K562 (cell line): ENCODE data around the gene GASK1A. TPM values are rescaled to one million over a fixed set of nuclear protein-coding genes. Genes with fewer than 3 reads are reported as not detected.

Experiments used
- ATAC-seq: fragments of 200-7000 bp; cut with Tn5 transposase; 3 replicates; pipeline ENCODE4 v1.9.1; 2020; ENCODE audit warnings: moderate library complexity
- BruUV-seq: library from RNA; stranded (reverse); fragments of 400-500 nt; replicated peaks from 2 replicates; lab custom pipeline; 2021; lab: Mats Ljungman, UMichigan
- CTCF ChIA-PET: fragments of 300-600 bp; formaldehyde crosslinking; extraction: SDS; loops from one replicate; lab custom pipeline; 2021; ENCODE audit warnings: low intra/inter-chr PET ratio; lab: Yijun Ruan, JAX
- POLR2A ChIA-PET: fragments of 300-600, 350-650 bp; sonication (Branson Sonifier 250); formaldehyde crosslinking; extraction: SDS; loops from one replicate; lab custom pipeline; 2021; ENCODE audit warnings: antibody characterized with exemption, inconsistent platforms; lab: Yijun Ruan, JAX
- DNase-seq, 4 experiments: peaks; one replicate each; pipeline versions ENCODE4 v3.0.0 to v3.0.0-alpha.2; 2011 to 2018; ENCODE audit warnings: low spot score in 3 of 4, mixed read lengths in 3 of 4; ENCODE audit errors: extremely low read depth in 1 of 4
- FAIRE-seq: peaks from 2 replicates; lab custom pipeline; 2011; peaks lifted over from hg19 to GRCh38; lab: Jason Lieb, UNC
- H2AFZ ChIP-seq: 2 replicates; pipeline ENCODE4 v1.6.0; 2011; ENCODE audit warnings: low read depth, low read length, control low read depth, inconsistent platforms
- H3K27ac ChIP-seq: fragments of 200-600 bp; 3 replicates; pipeline ENCODE4 v1.8.0; 2011; ENCODE audit warnings: low read depth, mild to moderate bottlenecking, control low read depth, inconsistent platforms, low read length, moderate library complexity, mixed read lengths; ENCODE audit errors: extremely low read depth
- H3K27me3 ChIP-seq, 2 experiments: fragments of 300-600 bp in 1 of 2; 2 replicates in 1 of 2; 3 replicates in 1 of 2; pipeline versions ENCODE4 v1.6.0 to v1.8.0; 2011; ENCODE audit warnings: inconsistent platforms in 2 of 2, low read length in 2 of 2, mild to moderate bottlenecking in 1 of 2, mixed read lengths in 1 of 2, moderate library complexity in 1 of 2; ENCODE audit not compliant: control insufficient read depth in 2 of 2, insufficient read depth in 2 of 2
- H3K36me3 ChIP-seq: fragments of 300-600 bp; 3 replicates; pipeline ENCODE4 v1.8.0; 2011; ENCODE audit warnings: mild to moderate bottlenecking, low read length, inconsistent platforms; ENCODE audit not compliant: control insufficient read depth, insufficient read depth
- H3K4me1 ChIP-seq, 2 experiments: fragments of 200-600 bp in 1 of 2; replicated peaks in 1 of 2; 2 replicates in 1 of 2; 3 replicates in 1 of 2; pipeline versions ENCODE4 v1.5.1 to v1.8.0; 2011; ENCODE audit warnings: inconsistent platforms in 2 of 2, low read length in 2 of 2, mild to moderate bottlenecking in 1 of 2, mixed read lengths in 1 of 2, moderate library complexity in 1 of 2; ENCODE audit not compliant: control insufficient read depth in 2 of 2, insufficient read depth in 2 of 2
- H3K4me2 ChIP-seq: 2 replicates; pipeline ENCODE4 v1.6.1; 2011; ENCODE audit warnings: low read length, control low read depth, inconsistent platforms, mixed read lengths; ENCODE audit not compliant: insufficient read depth
- H3K4me3 ChIP-seq: fragments of 200-600 bp; sonication (generic), shearing (Covaris generic); 2 replicates; pipeline ENCODE4 v1.5.1; 2016; ENCODE audit warnings: control low read depth, inconsistent platforms
- H3K79me2 ChIP-seq: fragments of 200-600 bp; 3 replicates; pipeline ENCODE4 v1.8.0; 2011; ENCODE audit warnings: low read length, inconsistent platforms; ENCODE audit not compliant: control insufficient read depth, insufficient read depth
- H3K9ac ChIP-seq, 2 experiments: 2 replicates each; pipeline versions ENCODE4 v1.6.0 to v1.6.1; 2011; ENCODE audit warnings: low read depth in 2 of 2, low read length in 2 of 2, control low read depth in 1 of 2, inconsistent platforms in 1 of 2, mild to moderate bottlenecking in 1 of 2, mixed read lengths in 1 of 2; ENCODE audit not compliant: insufficient read depth in 1 of 2
- H3K9me1 ChIP-seq: one replicate; pipeline ENCODE4 v1.6.0; 2011; ENCODE audit warnings: inconsistent platforms, mild to moderate bottlenecking, low read length, moderate library complexity; ENCODE audit not compliant: control insufficient read depth, insufficient read depth
- H3K9me3 ChIP-seq: replicated peaks from 2 replicates; pipeline ENCODE4 v1.5.1; 2011; ENCODE audit warnings: low read depth, low read length, inconsistent platforms; ENCODE audit not compliant: control insufficient read depth, insufficient read depth
- H4K20me1 ChIP-seq: replicated peaks from 2 replicates; pipeline ENCODE4 v1.6.1; 2011; ENCODE audit warnings: low read length, inconsistent platforms, mixed read lengths; ENCODE audit not compliant: control insufficient read depth, insufficient read depth
- ARNT ChIP-seq, 2 experiments: fragments of 450-650 bp; IDR thresholded peaks; 2 replicates each; pipeline ENCODE4 v1.6.1; 2016; ENCODE audit warnings: mild to moderate bottlenecking in 1 of 2
- CBX3 ChIP-seq, 2 experiments: IDR thresholded peaks; 1 replicate in 1 of 2; 2 replicates in 1 of 2; pipeline ENCODE4 v1.6.1; 2012; ENCODE audit warnings: inconsistent platforms in 2 of 2, low read length in 2 of 2, borderline replicate concordance in 1 of 2, control low read depth in 1 of 2
- CXXC5 ChIP-seq: fragments of 250-450 bp; sonication (Bioruptor Pico); IDR thresholded peaks from 2 replicates; pipeline ENCODE4 v1.8.0; 2022; ENCODE audit warnings: inconsistent platforms, mild to moderate bottlenecking, moderate library complexity
- ESRRA ChIP-seq: fragments of 450-650 bp; IDR thresholded peaks from 2 replicates; pipeline ENCODE4 v1.6.1; 2014; ENCODE audit warnings: low read depth, mild to moderate bottlenecking, moderate library complexity, borderline replicate concordance
- GMEB1 ChIP-seq: fragments of 250-450 bp; sonication (Bioruptor Pico); IDR thresholded peaks from 2 replicates; pipeline ENCODE4 v1.4.0; 2020; ENCODE audit warnings: mild to moderate bottlenecking
- MIER1 ChIP-seq: fragments of 450-650 bp; IDR thresholded peaks from 2 replicates; pipeline ENCODE4 v1.6.1; 2016; ENCODE audit warnings: antibody characterized with exemption, mild to moderate bottlenecking, low read depth
- NCOR1 ChIP-seq: fragments of 450-650 bp; IDR thresholded peaks from 2 replicates; pipeline ENCODE4 v1.6.1; 2016; ENCODE audit warnings: mild to moderate bottlenecking, moderate library complexity
- REST ChIP-seq, 2 experiments: fragments of 450-650 bp; formaldehyde crosslinking in 1 of 2; IDR thresholded peaks; 2 replicates each; pipeline versions ENCODE4 v1.4.0 to v1.6.1; 2014 to 2020; ENCODE audit warnings: mild to moderate bottlenecking in 2 of 2, borderline replicate concordance in 1 of 2, low read depth in 1 of 2
- ZNF224 ChIP-seq: sonication (generic); formaldehyde crosslinking; IDR thresholded peaks from 2 replicates; pipeline ENCODE4 v1.8.0; 2022; ENCODE audit warnings: mild to moderate bottlenecking, missing genetic modification reagents
- WGBS: fragments of 100-300 bp; shearing (Covaris generic); methylation state at CpG from one replicate; pipeline ENCODE4 v1.1.6; 2016; ENCODE audit warnings: low coverage, mixed read lengths; ENCODE audit not compliant: insufficient coverage; ENCODE audit errors: missing lambda C conversion rate; 5-methylcytosine and 5-hydroxymethylcytosine counted together
- in situ Hi-C: fragments of 300-500 bp; cut with MboI; formaldehyde crosslinking; loops from 4 replicates; pipeline ENCODE4 v1.15.0; 2018; ENCODE audit warnings: inconsistent platforms, mixed read lengths
- intact Hi-C: fragments of 100-400 bp; cut with micrococcal nuclease; formaldehyde crosslinking; loops from 2 replicates; pipeline ENCODE4 v1.14.2; 2022
- polyA plus RNA-seq, 8 experiments: library from polyadenylated mRNA; depleted of rRNA in 4 of 8; stranded (reverse) in 5 of 8; unstranded in 3 of 8; fragments of >200 nt; fragmentation: Nextera tagmentation in 2 of 8; fragmentation: Illumina TruSeq in 1 of 8; extraction: Ambion mirVana in 2 of 8; extraction: Trizol in 1 of 8; gene quantifications; 2 replicates each; pipeline versions ENCODE4 v1.2.1 to v1.2.3, GENCODE V29; 2011 to 2014; ENCODE audit warnings: inconsistent platforms in 1 of 8, missing spikeins in 1 of 8
- total RNA-seq, 7 experiments: library from RNA; depleted of rRNA in 6 of 7; stranded (reverse); fragments of >200 nt in 6 of 7; fragmentation: Illumina TruSeq in 2 of 7; extraction: Trizol in 2 of 7; gene quantifications; 2 replicates each; pipeline versions ENCODE4 v1.2.1 to v1.2.3, GENCODE V29; 2011 to 2021; ENCODE audit warnings: low replicate concordance in 1 of 7

The GASK1A gene
- total and polyA plus RNA-seq, 9 of the 15 experiments (the other 6 are each of a cell fraction or from before 2014, with no cell fraction given), result 0.04 to 0.11 (median 0.05) TPM; not detected in 5

GRCh38 chr3:43043793-43044192 is 64.7 kb downstream of the GASK1A start:
- Histone ChIP-seq H3K4me1 (no peaks in the 10 kb centered on the region), H3K9ac (no peak overlapping the region), H3K27ac (no peak overlapping the region), H3K4me3 (no peak overlapping the region), H3K4me2 (no peak overlapping the region), H3K9me1 (no peaks in the 10 kb centered on the region), H3K36me3 (no peaks in the 10 kb centered on the region), H2AFZ (no peak overlapping the region), H3K9me3 (no peaks in the 10 kb centered on the region), H3K27me3 (peaks cover 0 to 16% of the 10 kb centered on the region in 2 experiments; a peak in 2 of 5 replicates), H3K79me2 (no peaks in the 10 kb centered on the region), H4K20me1 (no peaks in the 10 kb centered on the region)
- POLR2A ChIA-PET, result interaction anchor here (0.6 to 0.8 kb wide), 2 partner anchors 36 to 472 kb away, joined by 3 to 4 read pairs; no protein-coding TSS in a partner anchor
- DNase-seq, result no peak
- in situ Hi-C loops, result no loop called here
- 0% methylated on average over 2 of the region's 2 CpGs for WGBS
- intact Hi-C loops, result no loop called here
- TF ChIP-seq NCOR1 (no peak), MIER1 (no peak), CBX3 (IDR thresholded peaks at IDR 0.05; ENCODE audit: borderline replicate concordance in 1 of 2, low read length in 2 of 2) (no peak), CXXC5 (CRISPR knock-in tag) (no peak), ZNF224 (CRISPR knock-in tag) (no peak), REST (IDR thresholded peaks at IDR 0.05; ENCODE audit: borderline replicate concordance) (no peak), REST (CRISPR knock-in tag; IDR thresholded peaks at IDR 0.05; ENCODE audit: low read depth) (no peak), ARNT (IDR thresholded peaks at IDR 0.05) (no peak), GMEB1 (CRISPR knock-in tag) (no peak), ESRRA (no peak)
- FAIRE-seq, result no peak
- no peak for ATAC-seq
- CTCF ChIA-PET, result no interaction called here
- no TSS peak for BruUV-seq
